WI38 (cell line): Measurements from ENCODE around the gene POLE4.

Experiments
- H3K4me3 ChIP-seq: 2 replicates; pipeline ENCODE4 v1.5.1; 2011; ENCODE audit warnings: low read depth, mild to moderate bottlenecking, control low read depth, low read length
- TF ChIP-seq, protein P1 (sequence below): IDR thresholded peaks from 2 replicates; pipeline ENCODE4 v1.5.1; 2012; ENCODE audit warnings: low read depth, mild to moderate bottlenecking, control low read depth, low read length

The POLE4 gene, protein sequence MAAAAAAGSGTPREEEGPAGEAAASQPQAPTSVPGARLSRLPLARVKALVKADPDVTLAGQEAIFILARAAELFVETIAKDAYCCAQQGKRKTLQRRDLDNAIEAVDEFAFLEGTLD

DNA sequence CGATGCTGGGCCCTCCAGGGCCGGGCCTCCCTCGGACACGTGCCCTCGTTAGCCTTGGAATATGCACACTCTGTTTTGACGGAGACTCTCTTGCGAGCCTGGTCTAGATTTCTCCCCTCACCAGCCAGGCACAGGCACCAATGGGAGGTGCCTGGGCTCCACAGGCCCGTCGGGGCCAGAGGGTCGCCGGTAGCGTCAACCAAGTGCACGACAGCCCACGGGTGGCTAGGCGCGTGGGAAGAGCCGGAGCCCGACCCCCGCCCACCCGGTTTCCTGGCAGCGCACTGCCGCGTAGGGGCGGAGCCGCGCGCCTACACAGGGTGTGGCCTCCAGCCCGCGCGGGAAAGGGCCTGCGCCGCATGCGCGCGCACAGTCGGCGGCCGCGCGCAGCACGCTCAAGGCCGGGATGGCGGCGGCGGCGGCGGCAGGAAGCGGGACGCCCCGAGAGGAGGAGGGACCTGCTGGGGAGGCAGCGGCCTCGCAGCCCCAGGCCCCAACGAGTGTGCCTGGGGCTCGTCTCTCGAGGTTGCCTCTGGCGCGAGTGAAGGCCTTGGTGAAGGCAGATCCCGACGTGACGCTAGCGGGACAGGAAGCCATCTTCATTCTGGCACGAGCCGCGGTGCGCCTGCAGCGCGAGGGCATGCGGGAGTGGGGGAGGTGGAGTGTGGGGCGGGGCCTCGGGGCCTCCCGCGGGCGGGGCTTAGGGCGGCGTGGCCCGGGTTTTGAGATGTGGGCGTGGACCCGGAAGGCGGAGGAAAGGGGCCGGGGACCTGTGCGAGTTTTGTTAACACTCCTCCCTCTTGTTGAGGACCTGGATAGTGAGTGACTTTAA, at the start of gene POLE4:
TSS of gene POLE4 (plus strand) at position 370 of the 832 bp plus-strand sequence. CDS start at position 407, 37 bp downstream.
- TF ChIP-seq, protein P1, sequence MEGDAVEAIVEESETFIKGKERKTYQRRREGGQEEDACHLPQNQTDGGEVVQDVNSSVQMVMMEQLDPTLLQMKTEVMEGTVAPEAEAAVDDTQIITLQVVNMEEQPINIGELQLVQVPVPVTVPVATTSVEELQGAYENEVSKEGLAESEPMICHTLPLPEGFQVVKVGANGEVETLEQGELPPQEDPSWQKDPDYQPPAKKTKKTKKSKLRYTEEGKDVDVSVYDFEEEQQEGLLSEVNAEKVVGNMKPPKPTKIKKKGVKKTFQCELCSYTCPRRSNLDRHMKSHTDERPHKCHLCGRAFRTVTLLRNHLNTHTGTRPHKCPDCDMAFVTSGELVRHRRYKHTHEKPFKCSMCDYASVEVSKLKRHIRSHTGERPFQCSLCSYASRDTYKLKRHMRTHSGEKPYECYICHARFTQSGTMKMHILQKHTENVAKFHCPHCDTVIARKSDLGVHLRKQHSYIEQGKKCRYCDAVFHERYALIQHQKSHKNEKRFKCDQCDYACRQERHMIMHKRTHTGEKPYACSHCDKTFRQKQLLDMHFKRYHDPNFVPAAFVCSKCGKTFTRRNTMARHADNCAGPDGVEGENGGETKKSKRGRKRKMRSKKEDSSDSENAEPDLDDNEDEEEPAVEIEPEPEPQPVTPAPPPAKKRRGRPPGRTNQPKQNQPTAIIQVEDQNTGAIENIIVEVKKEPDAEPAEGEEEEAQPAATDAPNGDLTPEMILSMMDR = no peak

DNA sequence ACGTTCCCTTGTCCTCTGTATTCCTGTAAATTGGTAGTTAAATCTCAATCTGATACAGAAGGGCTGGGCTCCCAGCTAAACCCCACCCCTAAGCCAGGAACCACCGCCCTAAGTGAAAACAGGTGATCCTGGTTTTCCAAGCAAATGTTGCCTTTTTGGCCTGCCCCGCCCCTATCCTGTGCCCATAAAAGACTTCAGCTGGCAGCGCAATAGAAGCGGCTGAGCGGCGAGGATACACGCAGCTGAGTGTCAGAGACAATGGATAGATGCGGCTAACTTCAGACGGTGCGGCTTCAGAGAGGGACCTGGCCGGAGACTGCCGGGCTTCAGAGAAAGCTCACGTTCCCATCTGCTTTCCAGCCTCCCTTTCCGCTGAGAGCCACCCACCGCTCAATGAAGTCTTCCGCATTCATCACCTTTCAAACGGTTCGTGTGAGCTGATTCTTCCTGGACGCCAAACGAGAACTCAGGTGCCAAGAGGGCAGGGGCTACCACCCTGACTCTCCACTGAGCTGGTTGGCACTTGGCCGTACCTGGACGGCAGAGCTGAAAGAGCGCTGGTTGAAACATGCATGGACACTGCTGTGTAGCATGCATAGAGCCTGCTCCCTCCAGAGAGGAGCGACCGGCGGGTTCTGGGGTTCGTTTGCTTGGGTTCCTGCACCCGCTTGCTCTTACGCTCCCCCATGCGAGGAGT, 49.5 kb upstream of the POLE4 start:
- no peak overlapping the region for H3K4me3 ChIP-seq
- TF ChIP-seq, protein P1 = no peak

More for the DNA sequence above, at the start of gene POLE4:
- H3K4me3 ChIP-seq = peak within 1 kb of the TSS; percentile 65

DNA sequence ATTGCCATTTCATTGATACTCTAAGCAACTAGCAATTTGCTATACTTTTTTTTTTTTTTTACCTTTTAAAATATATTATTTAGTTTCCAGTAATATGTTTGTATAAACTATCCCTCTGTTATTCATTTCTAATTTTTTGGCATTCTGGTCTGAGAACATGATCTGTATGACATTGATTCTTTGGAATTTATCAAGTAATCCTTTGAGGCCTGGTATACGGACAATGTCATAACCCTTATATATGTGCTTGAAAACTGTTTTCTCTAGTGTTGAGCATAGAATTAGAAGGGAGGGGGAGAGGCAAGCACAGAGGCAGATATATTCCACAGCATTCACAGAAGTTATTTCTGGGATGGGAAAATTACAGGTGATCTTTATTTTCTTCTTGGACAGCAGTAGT, 48.2 kb upstream of the POLE4 start:
- no peak overlapping the region for H3K4me3 ChIP-seq

DNA sequence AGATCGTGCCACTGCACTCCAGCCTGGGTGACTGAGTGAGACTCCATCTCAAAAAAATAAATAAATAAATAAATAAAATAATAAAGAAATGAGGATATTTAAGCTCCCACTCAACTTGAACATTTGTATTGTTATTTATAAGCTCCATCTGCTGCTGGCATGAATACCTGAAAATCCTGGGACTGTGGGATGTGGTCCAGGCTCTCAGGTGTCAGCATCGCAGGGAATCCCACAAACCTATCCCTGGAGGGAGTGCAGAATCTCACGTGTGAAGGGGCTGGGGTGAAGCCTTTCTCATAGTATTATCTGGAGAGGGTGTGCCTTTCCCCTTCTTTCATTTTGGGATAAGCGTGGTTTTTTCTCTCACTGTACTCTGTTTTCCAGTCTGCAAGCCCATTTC, 47.4 kb upstream of the POLE4 start:
- TF ChIP-seq, protein P1 = no peak
- no peak overlapping the region for H3K4me3 ChIP-seq

More for the DNA sequence above, 48.2 kb upstream of the POLE4 start:
- TF ChIP-seq, protein P1 = no peak

DNA sequence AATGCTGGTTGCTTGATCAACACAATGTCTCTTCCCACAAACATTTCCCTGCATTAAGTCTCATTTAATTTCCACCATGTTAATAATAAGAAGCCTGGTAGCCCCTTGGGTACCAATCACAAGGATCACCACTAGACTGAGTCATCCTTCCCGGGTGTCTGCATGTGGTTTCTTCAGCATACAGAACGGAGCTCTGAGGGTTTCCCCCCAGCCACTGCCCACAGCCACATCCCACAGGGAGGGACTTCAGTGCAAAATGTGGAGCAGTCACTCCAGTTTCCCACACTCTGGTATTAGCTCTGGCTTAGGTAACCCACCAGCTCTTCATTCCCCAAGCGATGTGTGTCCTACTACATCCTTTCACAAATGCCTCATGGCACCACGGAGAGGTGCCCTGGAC, 42.7 kb upstream of the POLE4 start:
- TF ChIP-seq, protein P1 = no peak

DNA sequence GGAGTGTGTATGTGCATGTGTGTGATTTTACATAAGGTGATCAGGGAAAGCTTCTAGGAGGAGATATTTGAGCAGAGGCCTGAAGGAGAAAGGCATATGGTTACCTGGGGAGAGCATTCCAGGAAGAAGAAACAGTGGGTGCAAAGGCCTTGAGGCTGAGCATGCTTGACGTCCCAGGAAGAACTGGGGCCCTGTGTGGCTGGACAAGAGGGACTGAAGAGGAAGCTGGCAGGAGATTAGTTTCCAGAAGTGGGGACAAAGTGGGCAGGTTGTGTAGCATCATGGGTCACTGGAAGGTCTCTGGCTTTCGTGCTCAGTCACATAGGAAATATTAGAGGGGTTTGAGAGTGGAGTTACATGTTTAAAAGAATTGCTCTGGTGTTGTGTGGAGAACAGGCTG, 42.0 kb upstream of the POLE4 start:
- TF ChIP-seq, protein P1 = no peak
- no peak overlapping the region for H3K4me3 ChIP-seq

More for the DNA sequence above, 42.7 kb upstream of the POLE4 start:
- no peak overlapping the region for H3K4me3 ChIP-seq
